RCC 7860 (cell line): ENCODE results near the gene SF3B5.
A peak's percentile ranks its signal among the peaks of the same experiment; 100 is the strongest.
"Not testable (repeated sequence)": the region's sequence is repeated elsewhere in the genome, so short reads cannot be mapped to it uniquely, and the experiment has no call there.

ENCODE experiments used
- DNase-seq: peaks from one replicate; pipeline ENCODE4 v3.0.0-alpha.2; 2015; ENCODE audit warnings: low spot score
- FAIRE-seq: peaks from 2 replicates; lab custom pipeline; 2012; peaks lifted over from hg19 to GRCh38; lab: Jason Lieb, UNC

The SF3B5 gene

GRCh38 chr6:144106206-144106605 lies 10.8 kb upstream of the SF3B5 start:
- FAIRE-seq (no peak), DNase-seq (peak; percentile 29)

- DNase-seq (peak; percentile 49), FAIRE-seq (peak; percentile 84)
These were observed 9.6 kb upstream of the SF3B5 start for GRCh38 chr6:144104898-144105487.

GRCh38 chr6:144104488-144104887 lies 9.1 kb upstream of the SF3B5 start:
- FAIRE-seq = no peak
- no peak for DNase-seq

- DNase-seq = no peak
- FAIRE-seq = no peak
These were observed 7.7 kb upstream of the SF3B5 start for GRCh38 chr6:144103026-144103563.

- no peak for DNase-seq
- FAIRE-seq = no peak
These were observed 3.6 kb upstream of the SF3B5 start for GRCh38 chr6:144098993-144099392.

- DNase-seq (no peak), FAIRE-seq (no peak)
These were observed 641 bp downstream of the SF3B5 start for GRCh38 chr6:144094731-144095133.

- FAIRE-seq (no peak), DNase-seq (no peak)
These were observed 1.7 kb downstream of the SF3B5 start for GRCh38 chr6:144093658-144094057.

- no peak for FAIRE-seq
- DNase-seq = no peak
These were observed 2.1 kb downstream of the SF3B5 start for GRCh38 chr6:144093236-144093635.

GRCh38 chr6:144090384-144090783 lies 5.0 kb downstream of the SF3B5 start:
- DNase-seq (no peak), FAIRE-seq (no peak)

GRCh38 chr6:144087789-144088426 lies 7.5 kb downstream of the SF3B5 start:
- DNase-seq (no peak), FAIRE-seq (no peak)

- no peak for DNase-seq
- no peak for FAIRE-seq
These were observed 8.4 kb downstream of the SF3B5 start for GRCh38 chr6:144086959-144087358.

- FAIRE-seq (no peak), DNase-seq (no peak)
These were observed 12.2 kb downstream of the SF3B5 start for GRCh38 chr6:144083172-144083571.

GRCh38 chr6:144082412-144082811 lies 13.0 kb downstream of the SF3B5 start:
- FAIRE-seq = not testable (repeated sequence)

GRCh38 chr6:144077871-144078270 lies 17.5 kb downstream of the SF3B5 start:
- no peak for DNase-seq
- FAIRE-seq = no peak

More at GRCh38 chr6:144082412-144082811, 13.0 kb downstream of the SF3B5 start:
- not testable (repeated sequence) for DNase-seq

GRCh38 chr6:144075875-144076274 lies 19.5 kb downstream of the SF3B5 start:
- FAIRE-seq (no peak), DNase-seq (no peak)

GRCh38 chr6:144075187-144075586 lies 20.2 kb downstream of the SF3B5 start:
- DNase-seq = no peak
- FAIRE-seq = no peak

GRCh38 chr6:144073024-144073423 lies 22.3 kb downstream of the SF3B5 start:
- no peak for DNase-seq
- no peak for FAIRE-seq

GRCh38 chr6:144069506-144069905 lies 25.9 kb downstream of the SF3B5 start:
- FAIRE-seq = no peak
- DNase-seq = no peak

GRCh38 chr6:144068794-144069193 lies 26.6 kb downstream of the SF3B5 start:
- DNase-seq (no peak), FAIRE-seq (no peak)

GRCh38 chr6:144066741-144067484 lies 28.5 kb downstream of the SF3B5 start:
- FAIRE-seq = no peak
- no peak for DNase-seq

- DNase-seq = no peak
- FAIRE-seq = no peak
These were observed 29.1 kb downstream of the SF3B5 start for GRCh38 chr6:144066255-144066654.

- FAIRE-seq = no peak
- DNase-seq = no peak
These were observed 30.1 kb downstream of the SF3B5 start for GRCh38 chr6:144065213-144065660.
